Activated CD4-positive, alpha-beta T cell treated with anti-CD3 and anti-CD28 coated beads, Interleukin-2, amount 50 U/mL, for 1 hour (primary cell): ENCODE results near the gene TSHZ1.

Source experiments
- DNase-seq: peaks from one replicate; pipeline ENCODE4 v3.0.0-alpha.2; 2020

Gene TSHZ1

GRCh38 chr18:75209129-75209950, 1.3 kb upstream of the TSHZ1 start, which contains the start of gene PTGR3:
PTGR3 (minus strand) TSS chr18:75209139; CDS start chr18:75209058, 81 bp downstream.
- peak; percentile 64 for DNase-seq

- DNase-seq, result no peak
These were observed 692 bp upstream of the TSHZ1 start for GRCh38 chr18:75209951-75210258.

GRCh38 chr18:75211002-75211621, 515 bp downstream of the TSHZ1 start:
- DNase-seq, result peak; percentile 22

- no peak for DNase-seq
These were observed 992 bp downstream of the TSHZ1 start for GRCh38 chr18:75211626-75211952.

DNA sequence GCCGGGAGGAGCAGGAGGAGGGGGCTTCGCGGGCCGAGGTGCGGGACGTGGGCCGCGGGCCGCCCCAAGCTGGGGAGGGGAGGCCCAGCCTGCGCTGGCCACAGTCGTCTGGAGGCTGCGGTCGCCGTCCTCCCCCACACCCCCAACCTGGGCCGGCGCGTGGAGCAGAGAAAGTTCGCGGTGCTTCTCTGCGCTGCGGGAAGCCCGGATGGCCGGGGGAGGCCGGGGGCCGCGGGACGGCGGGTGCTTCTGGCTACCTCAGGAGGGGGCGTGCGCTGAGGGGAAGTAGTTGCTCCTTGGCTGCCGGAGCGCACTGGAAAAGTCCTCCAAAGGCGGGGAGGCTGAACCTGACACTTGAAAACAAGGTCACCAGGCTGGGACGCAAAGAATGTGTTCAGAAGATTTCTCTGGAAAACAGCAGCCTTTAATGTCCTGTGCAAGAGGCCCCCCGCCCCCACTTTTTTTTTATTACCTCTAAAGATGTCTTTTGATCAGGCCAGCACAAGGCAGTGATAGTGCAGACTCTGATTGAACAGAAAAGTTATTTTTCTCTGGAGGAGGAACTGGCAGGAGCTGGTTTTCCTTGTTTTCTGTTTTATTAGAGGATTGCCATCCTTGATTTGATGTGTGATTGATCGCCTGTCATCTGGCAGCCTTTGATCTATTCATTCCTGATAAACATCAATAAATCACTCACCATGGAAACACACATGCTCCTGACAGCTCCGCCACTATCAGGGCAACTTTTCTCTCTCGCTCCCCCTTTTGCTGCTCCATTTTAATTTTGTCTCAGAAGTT, 1.6 kb downstream of the TSHZ1 start:
- peak; percentile 17 for DNase-seq

- DNase-seq, result no peak
These were observed 2.1 kb downstream of the TSHZ1 start for GRCh38 chr18:75212751-75213090.

DNA sequence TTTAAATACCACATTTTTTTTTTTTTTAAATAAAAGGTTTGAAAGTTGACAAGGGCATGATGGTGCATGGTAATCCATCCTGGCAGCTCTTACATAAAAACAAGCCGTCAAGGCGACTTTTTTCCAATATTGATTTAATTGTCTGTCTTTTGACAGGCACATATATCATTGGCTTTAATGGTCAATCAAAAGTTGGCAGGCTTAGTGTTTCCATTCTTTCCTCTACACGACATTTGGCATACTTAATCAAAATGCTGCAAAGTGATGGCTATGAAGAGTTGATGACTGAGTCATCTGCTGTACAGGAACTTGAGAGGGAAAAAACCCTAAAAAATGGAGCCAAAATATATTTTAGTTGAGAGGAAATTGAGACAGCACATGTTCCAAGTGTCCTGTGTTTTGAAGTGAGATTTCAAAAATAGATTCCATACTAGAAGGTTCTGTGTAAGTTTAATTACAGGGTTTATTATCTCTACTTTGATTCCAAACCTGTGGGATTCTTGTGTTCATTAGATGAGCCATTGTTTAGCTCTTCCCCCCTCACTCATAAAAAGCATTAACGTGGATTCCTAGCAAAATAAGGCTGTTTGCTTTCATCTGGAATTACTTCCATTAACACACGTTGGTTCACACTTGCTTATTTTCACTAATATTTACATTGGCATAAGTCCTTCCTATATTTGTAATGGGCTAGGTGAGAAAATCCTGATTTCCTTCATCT, 3.2 kb downstream of the TSHZ1 start:
- no peak for DNase-seq

- DNase-seq, result no peak
These were observed 3.7 kb downstream of the TSHZ1 start for GRCh38 chr18:75214332-75214690.

DNA sequence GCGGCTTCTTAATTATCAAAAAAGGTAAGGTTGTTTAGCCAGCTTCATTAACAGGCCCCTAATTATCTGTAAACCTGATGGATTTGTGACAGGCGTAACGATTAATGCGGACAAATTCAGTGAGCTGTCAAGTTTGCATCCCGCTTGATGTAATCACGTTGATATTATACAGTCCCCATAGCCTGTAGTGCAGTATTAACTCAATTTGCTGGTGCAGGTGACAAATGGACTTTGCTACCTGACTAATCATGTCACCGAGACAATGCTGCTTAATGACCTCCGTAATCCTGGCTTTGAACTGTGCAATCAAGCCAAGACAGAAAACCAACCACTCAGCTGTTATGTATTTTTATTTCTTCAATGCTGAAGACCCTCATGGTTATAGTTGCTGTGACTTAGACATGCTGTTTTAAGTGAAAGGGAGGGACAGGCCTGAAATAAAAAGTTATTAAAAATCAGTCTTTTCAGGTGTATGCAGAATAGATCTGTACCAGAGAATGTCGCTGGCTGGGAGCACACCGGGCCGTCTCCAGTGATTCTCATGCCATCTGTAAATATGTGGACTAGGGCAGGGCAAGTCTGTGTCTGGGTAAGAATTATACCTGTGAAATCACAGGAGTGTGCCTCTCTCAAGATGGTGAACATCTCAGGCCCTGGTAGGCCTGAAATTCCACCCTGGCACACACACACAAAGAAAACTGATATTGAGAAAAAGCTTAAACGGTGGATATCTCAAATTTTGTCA, 4.3 kb downstream of the TSHZ1 start:
- DNase-seq, result no peak

DNA sequence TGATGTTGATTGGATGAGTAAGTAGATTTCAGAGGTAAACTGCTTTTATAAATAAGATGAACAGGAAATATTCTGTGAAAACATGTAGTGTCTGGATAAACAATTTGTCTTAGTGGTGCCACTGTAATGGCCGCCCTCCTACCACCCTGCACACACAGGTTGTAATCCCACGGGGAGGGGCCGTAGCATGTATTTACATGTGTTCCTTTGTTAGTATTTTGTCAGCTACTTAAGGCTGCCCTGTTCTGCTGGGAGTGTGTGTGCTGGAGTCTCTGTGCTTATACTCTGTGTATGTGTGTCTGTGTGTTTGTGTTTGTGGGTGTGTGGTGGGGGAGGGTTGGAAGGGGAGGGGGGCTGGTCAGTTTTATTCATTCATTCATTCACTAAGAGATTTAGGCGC, 5.1 kb downstream of the TSHZ1 start:
- no peak for DNase-seq

DNA sequence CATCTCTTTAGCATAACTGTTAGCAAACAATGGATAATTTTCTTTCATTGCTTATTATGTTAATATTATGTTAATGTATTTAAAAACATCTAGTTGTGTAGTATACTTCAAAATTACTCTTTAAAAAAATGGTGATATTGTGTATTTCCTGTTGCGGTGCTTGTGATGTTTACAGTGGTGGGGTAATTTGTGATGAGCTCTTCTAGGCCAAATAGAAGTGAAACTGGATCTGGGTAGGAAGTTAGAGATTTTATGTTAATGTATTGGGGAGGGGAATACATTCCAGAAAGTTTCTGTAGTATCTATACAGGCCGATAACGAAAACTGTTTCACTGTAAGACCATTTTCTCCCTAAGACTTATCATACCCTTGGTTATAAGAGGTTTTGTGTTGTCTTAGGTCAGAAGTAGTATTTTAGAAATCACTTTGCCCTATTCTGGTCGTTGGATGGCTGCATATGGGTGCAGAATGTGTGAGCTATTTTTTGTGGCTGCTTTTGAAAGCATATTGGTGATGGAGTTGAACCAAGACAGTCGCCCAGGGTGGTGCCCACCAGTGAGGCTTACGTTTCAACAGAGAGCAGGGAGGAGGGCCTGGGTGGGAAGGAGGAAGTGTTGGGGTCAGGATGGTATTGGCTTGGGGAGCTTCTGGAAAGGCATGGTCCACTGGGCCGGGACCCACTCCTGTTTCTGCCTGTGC, 5.8 kb downstream of the TSHZ1 start:
- DNase-seq, result no peak

GRCh38 chr18:75216911-75217689, 6.5 kb downstream of the TSHZ1 start:
- no peak for DNase-seq

- no peak for DNase-seq
These were observed 7.7 kb downstream of the TSHZ1 start for GRCh38 chr18:75218065-75218923.

DNA sequence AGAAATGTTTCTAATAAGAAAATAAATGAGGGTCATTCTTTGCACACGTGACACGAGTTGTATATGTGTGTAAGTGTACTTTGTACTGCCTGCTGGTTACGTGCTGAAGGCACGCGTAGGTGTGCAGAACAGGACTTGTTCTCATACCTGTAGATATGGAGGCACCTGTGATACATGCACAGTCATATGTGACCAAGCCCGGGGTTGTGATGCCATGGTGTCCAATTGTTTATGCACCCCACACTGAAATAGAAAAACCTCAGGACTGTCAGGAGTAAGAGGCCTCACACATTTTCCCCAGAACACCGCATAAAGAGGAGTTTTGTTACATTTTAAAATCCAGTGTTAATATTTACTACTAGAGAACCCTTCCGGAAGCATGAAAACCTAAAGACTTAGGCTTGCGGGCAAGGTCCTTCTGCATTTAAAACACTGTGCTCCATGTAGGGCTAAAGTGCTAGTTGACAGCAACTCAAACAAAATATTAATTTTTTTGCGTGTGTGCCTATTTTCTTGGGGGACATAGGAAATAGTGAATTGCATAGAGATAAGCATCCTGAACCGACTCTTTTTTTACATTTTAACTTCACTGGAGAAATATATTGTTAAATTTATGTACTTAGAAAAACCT, 9.3 kb downstream of the TSHZ1 start:
- no peak for DNase-seq

DNA sequence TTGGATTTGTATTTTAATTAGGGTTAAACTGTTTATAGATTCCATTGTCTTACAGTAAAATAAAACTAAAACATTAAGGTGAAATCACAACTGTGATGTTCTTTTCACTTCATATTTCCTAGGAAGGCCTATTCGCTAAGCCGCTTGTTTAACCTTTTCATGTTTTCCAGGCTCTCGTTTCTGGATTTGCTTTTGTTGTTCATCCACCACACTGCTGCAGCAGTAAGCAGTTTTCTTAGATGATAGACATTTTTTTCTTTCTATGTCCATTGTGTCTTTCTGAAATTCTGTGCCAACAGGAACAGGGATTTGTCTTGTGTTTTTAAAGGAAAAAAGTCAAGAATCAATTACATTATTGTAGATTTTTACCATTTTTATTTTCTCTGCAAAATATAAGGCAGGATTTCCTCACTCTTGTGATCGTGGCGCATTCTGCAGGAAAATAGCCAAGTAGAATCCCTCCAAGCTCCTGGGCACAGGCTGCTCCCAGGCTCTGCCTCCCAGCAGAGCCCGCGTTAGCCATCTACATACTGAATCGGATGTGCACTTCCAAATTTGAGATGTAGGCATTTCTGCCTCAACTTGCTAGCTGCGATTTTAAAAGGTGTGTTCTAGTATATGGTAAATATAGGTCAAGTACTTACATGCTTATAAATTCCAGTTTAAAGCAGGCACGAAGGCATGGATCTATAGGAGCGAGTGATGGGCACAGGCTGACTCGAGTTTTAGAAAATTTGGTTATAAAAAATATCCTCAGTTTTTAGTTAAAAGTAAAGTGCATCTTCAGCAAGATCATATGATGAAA, 10.2 kb downstream of the TSHZ1 start:
- no peak for DNase-seq

DNA sequence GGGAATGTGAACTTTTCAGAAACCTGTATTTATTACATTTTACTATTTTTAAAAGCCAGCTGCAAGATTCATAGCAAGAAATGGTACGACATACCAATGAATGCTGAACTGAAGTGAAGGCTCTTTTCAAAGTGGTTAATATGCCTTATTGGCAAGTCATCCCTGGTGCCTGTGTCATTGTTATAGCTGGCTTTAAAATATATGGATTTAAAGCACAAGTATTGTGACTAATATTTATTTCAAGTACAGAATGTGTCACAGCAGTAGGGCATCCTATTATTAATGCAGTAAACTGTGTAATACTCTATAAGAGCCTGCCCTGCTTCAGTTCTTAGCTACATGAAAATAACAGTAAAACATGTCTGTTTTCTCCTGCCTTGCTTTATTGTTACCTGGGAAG, 10.8 kb downstream of the TSHZ1 start:
- DNase-seq, result no peak

DNA sequence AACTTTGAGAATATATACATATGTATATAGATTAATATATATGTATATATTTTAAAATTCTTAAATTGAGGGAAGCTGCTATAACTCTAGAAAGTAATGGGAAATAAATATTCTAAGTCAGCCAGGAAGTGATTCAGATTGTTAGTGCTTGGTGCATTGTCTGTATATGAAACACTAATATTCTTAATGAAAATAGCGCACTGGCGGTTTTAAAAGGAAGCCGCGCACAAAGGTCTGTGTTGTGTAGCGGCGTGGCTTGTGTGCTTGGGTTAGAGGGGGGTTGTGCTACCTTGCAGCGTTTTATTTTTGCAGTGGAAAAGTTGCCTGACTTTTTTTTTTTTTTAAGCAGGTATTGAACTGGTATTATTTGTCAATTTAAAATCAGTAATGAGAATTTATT, 11.3 kb downstream of the TSHZ1 start:
- no peak for DNase-seq

DNA sequence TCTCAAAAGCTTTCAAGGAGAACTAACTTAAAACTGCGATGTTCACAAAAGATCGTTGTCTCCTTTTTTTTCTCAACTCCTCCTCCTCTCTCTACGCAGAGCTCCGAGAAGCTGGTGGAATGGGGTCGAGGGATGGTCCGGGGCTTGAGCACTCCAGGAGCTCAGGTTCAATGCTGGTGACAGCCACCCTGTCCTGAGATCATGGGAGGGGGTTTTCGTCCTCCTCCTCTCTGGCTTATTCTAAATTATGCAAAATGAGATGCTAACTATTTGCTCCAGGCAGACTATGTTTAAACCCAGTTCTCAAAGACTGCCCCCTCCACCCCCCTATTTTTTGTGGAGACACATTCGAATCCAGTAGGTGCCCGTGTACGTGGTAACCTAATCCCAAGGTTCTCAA, 11.8 kb downstream of the TSHZ1 start:
- no peak for DNase-seq
